ENCODE results near the gene RRP1B. TPM values are rescaled to one million over a fixed set of nuclear protein-coding genes. Genes with fewer than 3 reads are reported as not detected.

Gene RRP1B
- polyA plus RNA-seq, 2 of the 4 experiments (the other 2 are of a cell fraction): 32.5 TPM

- Histone ChIP-seq H3K4me1 (peaks cover 60% of the 10 kb centered on the region), H3K4me3 (no peak overlapping the region), H3K27ac (peak overlapping the region in 1 of 2 experiments; percentile 62; a peak in 3 of 6 replicates), H3K9me3 (no peaks in the 10 kb centered on the region), H3K4me2 (no peak overlapping the region; the same call in 2 of the 3 replicates)
- no peak for TF ChIP-seq RAD21 (conservative IDR thresholded peaks at IDR 0.05 in 1 of 2, IDR thresholded peaks at IDR 0.05 in 1 of 2)
- TF ChIP-seq HES2 (IDR thresholded peaks at IDR 0.05): no peak
- no peak for TF ChIP-seq HMGXB4 (CRISPR knock-in tag; IDR thresholded peaks at IDR 0.05; ENCODE audit: borderline replicate concordance)
- no peak for TF ChIP-seq HOXA7 (CRISPR knock-in tag; IDR thresholded peaks at IDR 0.05)
- no peak for TF ChIP-seq FOSB (CRISPR knock-in tag; IDR thresholded peaks at IDR 0.05)
- TF ChIP-seq USF2 (IDR thresholded peaks at IDR 0.05): no peak
- no peak for TF ChIP-seq RNF2 (IDR thresholded peaks at IDR 0.05; ENCODE audit: borderline replicate concordance, low read depth)
- TF ChIP-seq HOXB5 (CRISPR knock-in tag; IDR thresholded peaks at IDR 0.05): no peak
- no peak for TF ChIP-seq SMC3 (IDR thresholded peaks at IDR 0.05)
- TF ChIP-seq E2F6 (IDR thresholded peaks at IDR 0.05; ENCODE audit: borderline replicate concordance, low read depth): no peak
- no peak for TF ChIP-seq JUN (IDR thresholded peaks at IDR 0.05)
- no peak for TF ChIP-seq BHLHE40 (IDR thresholded peaks at IDR 0.05; ENCODE audit: low read depth, low read length)
- TF ChIP-seq PHF8 (IDR thresholded peaks at IDR 0.05; ENCODE audit: borderline replicate concordance, low read depth): no peak
- TF ChIP-seq NPAS2 (CRISPR knock-in tag; IDR thresholded peaks at IDR 0.05; ENCODE audit: borderline replicate concordance): no peak
- no peak for FAIRE-seq
- no peak for ATAC-seq
- ChIA-PET POLR2A (no interaction called here), CTCF (no interaction called here)
- no peak for DNase-seq (ENCODE audit: low read depth in 1 of 2, low spot score in 1 of 2)
- WGBS (ENCODE audit: missing lambda C conversion rate): 83% methylated on average over 3 of the region's 8 CpGs
Measured at GRCh38 chr21:43743947-43744346, 84.6 kb downstream of the RRP1B start.

- Histone ChIP-seq H3K4me2 (no peak overlapping the region), H3K4me3 (no peak overlapping the region), H3K27ac (no peak overlapping the region), H3K9me3 (no peaks in the 10 kb centered on the region), H3K4me1 (peaks cover 58% of the 10 kb centered on the region)
- POLR2A ChIA-PET: no interaction called here
- no peak for FAIRE-seq
- WGBS (ENCODE audit: missing lambda C conversion rate): 93% methylated on average over 18 of the region's 18 CpGs
- no peak for DNase-seq (ENCODE audit: low read depth in 1 of 2, low spot score in 1 of 2)
- CTCF ChIA-PET: interaction anchor here (0.6 to 0.7 kb wide), 2 partner anchors 29 to 265 kb away, joined by 3 to 6 read pairs; no protein-coding TSS in a partner anchor
- ATAC-seq: no peak
- no peak for TF ChIP-seq ATOH8 (CRISPR knock-in tag; IDR thresholded peaks at IDR 0.05; ENCODE audit: low read depth)
- TF ChIP-seq SMC3 (IDR thresholded peaks at IDR 0.05): no peak
- TF ChIP-seq MAX (IDR thresholded peaks at IDR 0.05): no peak
- TF ChIP-seq PHF8 (IDR thresholded peaks at IDR 0.05; ENCODE audit: borderline replicate concordance, low read depth): no peak
- no peak for TF ChIP-seq MAFK (IDR thresholded peaks at IDR 0.05; ENCODE audit: partially characterized antibody)
- no peak for TF ChIP-seq ZSCAN20 (CRISPR knock-in tag; IDR thresholded peaks at IDR 0.05)
- TF ChIP-seq FOSL2 (IDR thresholded peaks at IDR 0.05): no peak
- TF ChIP-seq FOSL2 (CRISPR knock-in tag; IDR thresholded peaks at IDR 0.05): no peak
- no peak for TF ChIP-seq ESRRA (IDR thresholded peaks at IDR 0.05; ENCODE audit: borderline replicate concordance, low read length)
- TF ChIP-seq CHD4 (IDR thresholded peaks at IDR 0.05; ENCODE audit: borderline replicate concordance): no peak
- TF ChIP-seq FOSB (CRISPR knock-in tag; IDR thresholded peaks at IDR 0.05): no peak
- no peak for TF ChIP-seq ZFP36 (IDR thresholded peaks at IDR 0.05; ENCODE audit: borderline replicate concordance, partially characterized antibody)
- no peak for TF ChIP-seq CHD2 (IDR thresholded peaks at IDR 0.05; ENCODE audit: low read length, partially characterized antibody)
- no peak for TF ChIP-seq TP53 (CRISPR knock-in tag; IDR thresholded peaks at IDR 0.05)
- no peak for TF ChIP-seq EP300 (IDR thresholded peaks at IDR 0.05)
- no peak for TF ChIP-seq HDAC2 (IDR thresholded peaks at IDR 0.05)
- TF ChIP-seq HMGXB4 (CRISPR knock-in tag; IDR thresholded peaks at IDR 0.05; ENCODE audit: borderline replicate concordance): no peak
- TF ChIP-seq MYC (IDR thresholded peaks at IDR 0.05; ENCODE audit: borderline replicate concordance, low read length): no peak
- TF ChIP-seq KDM1A (IDR thresholded peaks at IDR 0.05; ENCODE audit: low read depth): no peak
Measured at GRCh38 chr21:43744725-43745124, 85.4 kb downstream of the RRP1B start.
